Measurements from ENCODE around the gene PDE2A.

- TF ChIP-seq HMGXB4 (CRISPR knock-in tag; IDR thresholded peaks at IDR 0.05; ENCODE audit: borderline replicate concordance) (no peak), MAX (IDR thresholded peaks at IDR 0.05) (no peak), MAZ (IDR thresholded peaks at IDR 0.05; ENCODE audit: borderline replicate concordance, low read depth, low read length) (no peak), RAD21 (conservative IDR thresholded peaks at IDR 0.05 in 1 of 2, IDR thresholded peaks at IDR 0.05 in 1 of 2) (no peak)
- TF ChIP-seq, protein P1, sequence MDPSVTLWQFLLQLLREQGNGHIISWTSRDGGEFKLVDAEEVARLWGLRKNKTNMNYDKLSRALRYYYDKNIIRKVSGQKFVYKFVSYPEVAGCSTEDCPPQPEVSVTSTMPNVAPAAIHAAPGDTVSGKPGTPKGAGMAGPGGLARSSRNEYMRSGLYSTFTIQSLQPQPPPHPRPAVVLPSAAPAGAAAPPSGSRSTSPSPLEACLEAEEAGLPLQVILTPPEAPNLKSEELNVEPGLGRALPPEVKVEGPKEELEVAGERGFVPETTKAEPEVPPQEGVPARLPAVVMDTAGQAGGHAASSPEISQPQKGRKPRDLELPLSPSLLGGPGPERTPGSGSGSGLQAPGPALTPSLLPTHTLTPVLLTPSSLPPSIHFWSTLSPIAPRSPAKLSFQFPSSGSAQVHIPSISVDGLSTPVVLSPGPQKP (IDR thresholded peaks at IDR 0.05; ENCODE audit: low read depth, low read length): no peak
- TF ChIP-seq, protein P2, sequence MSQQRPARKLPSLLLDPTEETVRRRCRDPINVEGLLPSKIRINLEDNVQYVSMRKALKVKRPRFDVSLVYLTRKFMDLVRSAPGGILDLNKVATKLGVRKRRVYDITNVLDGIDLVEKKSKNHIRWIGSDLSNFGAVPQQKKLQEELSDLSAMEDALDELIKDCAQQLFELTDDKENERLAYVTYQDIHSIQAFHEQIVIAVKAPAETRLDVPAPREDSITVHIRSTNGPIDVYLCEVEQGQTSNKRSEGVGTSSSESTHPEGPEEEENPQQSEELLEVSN (IDR thresholded peaks at IDR 0.05; ENCODE audit: borderline replicate concordance, low read depth): no peak
These were observed 104.0 kb downstream of the PDE2A start for GRCh38 chr11:72569966-72570892.

Data from A549 (cell line).